SK-N-DZ (cell line): ENCODE results near the gene PECR.
A peak's percentile ranks its signal among the peaks of the same experiment; 100 is the strongest.
"Not testable (repeated sequence)": the region's sequence is repeated elsewhere in the genome, so short reads cannot be mapped to it uniquely, and the experiment has no call there.

Source experiments
- DNase-seq: peaks from one replicate; pipeline ENCODE4 v3.0.0-alpha.2; 2015; ENCODE audit warnings: low spot score

The PECR gene

DNA sequence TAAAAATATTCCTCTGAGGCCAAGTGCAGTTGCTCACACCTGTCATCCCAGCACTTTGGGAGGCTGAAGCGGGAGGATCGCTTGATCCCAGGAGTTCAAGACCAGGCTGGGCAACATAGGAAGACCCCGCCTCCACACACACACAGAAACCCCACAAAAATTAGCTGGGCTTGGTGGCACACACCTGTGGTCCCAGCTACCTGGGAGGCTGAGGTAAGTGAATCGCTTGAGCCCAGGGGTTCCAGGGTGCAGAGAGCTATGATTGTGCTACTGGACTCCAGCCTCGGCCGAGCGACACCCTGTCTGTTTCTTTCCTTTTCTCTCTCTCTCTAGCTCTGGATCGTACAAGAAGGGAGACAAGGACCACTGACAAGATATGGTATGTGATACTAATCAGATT lies 25.7 kb upstream of the PECR start:
- DNase-seq: peak; percentile 37

DNA sequence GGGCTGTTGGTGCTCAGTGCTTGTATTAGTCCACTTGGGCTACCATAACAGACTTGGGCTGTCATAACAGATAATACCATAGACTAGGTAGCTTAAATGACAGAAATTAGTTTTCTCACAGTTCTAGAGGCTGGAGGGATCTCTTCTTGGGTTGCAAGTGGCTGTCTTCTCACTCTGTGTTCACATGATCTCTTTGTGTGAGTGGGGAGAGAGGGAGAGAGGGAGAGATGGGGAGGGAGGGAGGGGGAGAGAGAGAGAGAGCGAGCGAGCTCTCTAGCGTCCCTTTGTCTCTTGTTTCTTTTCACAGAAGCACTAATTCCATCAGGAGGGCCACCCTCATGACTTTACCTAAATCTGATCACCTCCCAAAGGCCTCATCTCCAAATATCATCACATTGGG lies 23.1 kb upstream of the PECR start:
- DNase-seq: no peak

DNA sequence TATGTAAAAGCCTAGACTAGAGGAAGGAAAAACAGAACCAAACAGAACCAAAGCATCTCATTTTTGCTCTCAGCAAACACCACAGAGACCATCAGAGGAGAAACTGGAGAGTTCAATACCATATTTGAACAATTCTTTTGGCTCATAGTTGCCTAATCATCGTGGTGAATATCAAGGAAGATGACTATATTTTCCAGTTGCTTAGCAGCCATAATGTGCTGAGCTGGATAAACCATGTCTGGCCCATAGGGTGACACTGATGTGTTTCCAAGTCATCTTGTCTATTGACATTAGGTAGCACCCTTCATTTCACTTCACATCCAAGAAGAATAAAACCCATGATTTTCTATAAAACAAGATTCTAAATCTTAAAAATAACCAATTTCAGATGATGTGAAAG lies 21.6 kb upstream of the PECR start:
- no peak for DNase-seq

DNA sequence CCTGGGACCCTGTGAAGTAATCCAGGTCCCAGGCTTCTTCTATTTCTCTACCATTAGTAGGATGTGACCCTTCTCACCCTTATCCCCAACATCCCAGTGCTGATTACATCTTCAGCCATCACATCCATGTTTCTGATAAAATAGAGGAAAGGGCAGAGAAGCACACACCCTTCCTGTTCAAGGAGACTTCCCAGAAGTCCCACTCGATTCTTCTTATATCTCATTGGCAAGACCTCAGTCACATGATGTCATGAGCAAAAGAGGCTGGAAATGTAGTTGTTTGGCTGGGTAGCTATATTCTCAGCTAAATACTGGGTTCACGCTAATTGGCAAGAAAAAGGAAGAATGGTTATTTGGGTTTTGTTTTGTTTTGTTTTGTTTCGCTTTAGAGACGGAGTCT lies 19.5 kb upstream of the PECR start:
- no peak for DNase-seq

DNA sequence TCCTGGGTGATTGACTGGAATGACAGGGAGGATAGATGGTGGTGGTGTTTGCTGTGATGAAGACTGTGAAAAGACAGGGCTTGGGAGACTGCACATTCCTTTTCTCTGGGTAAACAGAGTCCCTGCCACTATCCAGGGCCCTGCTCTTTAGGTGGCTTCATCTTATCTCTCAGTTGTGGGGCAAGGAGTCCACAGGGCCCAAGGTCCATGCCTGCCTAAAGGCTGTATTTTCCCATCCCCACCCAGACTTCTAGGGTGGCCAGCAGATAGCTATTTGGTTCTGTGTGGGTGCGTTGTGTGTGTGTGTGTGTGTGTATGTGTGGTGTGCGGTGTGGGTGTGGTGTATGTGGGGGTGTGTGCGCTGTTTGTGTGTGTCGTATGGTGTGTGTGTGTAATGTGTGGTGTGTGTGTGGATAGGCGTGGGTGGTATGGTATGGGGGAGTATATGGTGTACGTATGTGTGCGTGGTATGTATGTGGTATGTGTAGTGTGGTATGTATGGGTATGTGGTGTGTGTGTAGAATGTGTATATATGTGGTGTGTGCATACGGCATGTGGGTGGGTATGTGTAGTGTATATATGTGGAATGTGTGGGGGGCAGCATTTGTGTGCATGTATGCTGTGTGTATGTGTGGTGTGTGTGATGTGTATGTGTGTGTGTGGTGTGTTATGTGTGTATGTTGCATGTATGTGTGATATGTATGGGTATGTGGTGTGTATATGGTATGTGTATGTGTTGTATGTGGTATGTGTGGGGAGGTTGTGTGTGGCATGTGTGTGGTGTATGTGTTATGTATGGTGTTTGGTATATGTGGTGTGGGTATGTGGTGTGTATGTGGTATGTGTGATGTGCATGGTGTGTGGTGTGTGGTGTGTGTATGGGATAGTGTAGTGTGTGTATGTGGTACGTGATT lies 17.1 kb upstream of the PECR start:
- DNase-seq: no peak

DNA sequence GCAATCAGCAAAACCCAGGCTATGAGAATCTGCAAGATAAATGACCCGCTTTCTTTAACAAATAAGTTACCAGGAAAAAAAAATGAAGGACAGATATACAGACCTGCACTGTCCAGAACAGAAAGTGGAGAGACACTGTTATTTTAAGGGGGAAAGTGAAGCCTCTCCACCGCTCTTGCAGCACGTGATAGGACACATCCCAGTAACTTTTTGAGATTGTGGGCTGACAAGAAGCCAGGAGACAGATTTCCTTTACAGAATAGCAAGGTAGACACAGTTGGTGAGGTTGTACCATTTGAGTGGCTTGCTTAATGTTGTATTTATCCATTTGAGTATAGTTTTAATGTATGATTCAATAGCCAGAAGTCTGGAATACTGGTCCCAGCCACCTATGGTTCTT lies 13.1 kb upstream of the PECR start:
- no peak for DNase-seq

DNA sequence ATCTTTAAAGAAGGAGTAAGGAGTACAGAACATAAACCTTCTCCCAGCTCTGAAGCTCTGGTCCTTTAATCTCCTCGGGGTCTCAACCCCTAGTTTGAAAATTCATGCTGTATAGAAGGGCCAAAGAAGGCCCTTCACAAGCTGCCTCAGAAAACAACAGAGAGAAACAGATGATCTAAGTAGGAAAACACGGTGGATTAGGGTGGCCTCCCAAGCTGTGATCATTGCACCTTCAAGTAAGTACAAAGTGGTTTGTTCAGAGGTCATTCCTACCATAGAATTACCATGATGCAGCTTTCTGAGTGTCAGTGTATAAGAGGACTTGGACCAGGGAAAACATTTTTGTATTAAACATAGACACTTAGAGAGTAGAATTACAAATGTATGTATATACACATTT lies 11.0 kb upstream of the PECR start:
- no peak for DNase-seq

DNA sequence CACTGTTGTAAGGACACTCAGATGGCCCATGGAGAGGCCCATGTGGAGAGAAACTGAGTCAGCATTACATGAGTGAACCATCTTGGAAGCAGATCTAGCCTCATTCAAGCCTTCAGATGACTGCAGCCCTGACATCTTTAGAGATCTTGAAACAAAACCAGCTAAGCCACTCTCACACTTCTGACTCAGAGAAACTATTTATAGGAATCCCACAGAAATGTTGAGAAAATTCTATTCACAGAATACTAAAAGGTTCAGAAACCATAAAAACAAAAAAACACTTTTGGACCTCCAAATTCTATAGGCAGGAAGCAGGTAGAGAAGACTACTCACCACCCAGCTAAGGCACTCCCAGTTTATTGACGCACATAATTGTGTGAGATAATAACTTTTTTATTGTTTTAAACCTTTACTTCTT lies 8.8 kb upstream of the PECR start:
- DNase-seq: no peak

DNA sequence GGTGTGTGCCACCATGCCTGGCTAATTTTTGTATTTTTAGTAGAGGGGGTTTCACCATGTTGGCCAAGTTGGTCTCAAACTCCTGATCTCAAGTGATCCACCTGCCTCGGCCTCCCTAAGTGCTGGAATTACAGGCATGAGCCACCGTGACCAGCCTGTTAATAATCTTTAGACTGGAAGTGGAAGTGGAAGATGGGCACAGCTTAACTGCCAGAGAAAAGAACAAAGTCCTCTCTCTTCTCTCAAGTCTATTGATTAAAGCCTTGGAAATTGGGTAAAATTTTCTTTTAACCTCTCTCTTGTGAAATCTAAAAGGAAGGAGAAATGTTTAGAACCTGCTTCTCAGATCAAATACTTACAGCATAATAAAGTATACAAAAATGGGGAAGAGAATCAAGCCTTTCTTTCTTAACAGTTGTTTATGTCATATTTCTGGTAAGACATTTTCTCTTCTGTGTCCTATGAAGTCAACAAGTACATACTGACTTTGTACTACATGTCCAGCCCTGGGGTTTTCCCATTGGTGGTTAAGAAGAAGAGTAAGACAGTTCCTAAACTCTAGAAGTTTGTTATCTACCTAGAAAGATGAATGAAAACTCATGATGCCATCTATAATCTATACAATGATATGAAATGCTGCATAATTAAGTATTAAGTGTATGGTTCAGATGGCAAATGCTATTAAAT lies 4.7 kb upstream of the PECR start:
- no peak for DNase-seq

DNA sequence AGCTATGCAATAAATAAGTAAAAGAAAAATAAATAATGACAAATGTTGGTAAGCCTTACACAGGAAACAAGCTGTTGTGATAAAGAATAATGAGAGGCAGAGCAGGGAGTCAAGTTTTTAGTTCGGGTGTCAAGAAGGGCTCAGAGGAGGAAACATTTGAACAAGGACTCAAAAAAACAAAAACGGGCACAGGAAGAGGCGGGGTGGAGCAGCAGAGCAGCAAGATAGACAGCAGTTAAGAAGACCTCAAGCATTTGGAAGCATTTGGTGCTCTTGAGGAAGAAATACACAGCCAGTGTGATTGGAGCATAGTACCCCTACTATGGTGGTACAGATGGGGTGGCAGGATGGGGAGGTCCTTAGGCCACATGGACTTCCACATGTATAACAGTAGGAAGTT lies 2.9 kb upstream of the PECR start:
- DNase-seq: no peak

DNA sequence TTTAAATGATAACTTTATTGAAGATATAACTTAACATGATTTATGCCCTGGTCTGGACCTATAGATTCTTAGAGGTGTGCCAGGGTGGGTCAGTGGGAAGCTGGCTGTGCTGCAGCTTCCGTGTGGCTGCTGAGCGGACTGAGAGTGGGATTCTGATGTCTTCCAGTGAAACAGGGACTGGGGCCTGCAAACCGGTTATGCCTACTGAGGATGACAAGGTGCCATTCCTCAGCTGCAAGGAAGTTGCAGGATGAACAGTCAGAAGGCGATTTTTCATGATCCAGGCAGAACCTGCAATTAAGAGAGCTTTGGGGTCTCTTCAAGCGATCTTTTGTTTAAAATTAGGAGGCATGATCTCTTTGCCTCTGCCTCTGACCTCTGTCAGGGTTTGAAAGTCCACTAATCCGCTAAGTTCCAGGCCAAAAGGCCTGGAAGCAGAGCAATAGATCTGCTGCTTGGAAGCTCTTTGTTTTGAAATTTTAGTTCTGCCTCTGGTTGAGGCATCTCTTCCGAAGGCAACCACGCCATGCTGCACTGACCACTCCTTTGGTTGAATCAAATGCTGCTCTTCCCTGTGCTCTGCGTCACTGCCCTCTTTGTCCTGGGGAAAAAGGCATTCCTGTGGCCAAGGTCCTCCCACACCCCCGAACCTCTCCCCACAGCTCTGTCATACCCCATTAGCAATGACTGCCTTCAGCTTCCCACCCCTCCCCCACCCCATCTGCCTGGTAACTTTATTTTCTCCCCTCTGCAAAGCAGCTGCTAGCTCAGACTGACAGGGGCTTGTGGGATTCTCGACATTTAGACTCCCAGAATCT lies 2.1 kb upstream of the PECR start:
- DNase-seq: peak; percentile 86

DNA sequence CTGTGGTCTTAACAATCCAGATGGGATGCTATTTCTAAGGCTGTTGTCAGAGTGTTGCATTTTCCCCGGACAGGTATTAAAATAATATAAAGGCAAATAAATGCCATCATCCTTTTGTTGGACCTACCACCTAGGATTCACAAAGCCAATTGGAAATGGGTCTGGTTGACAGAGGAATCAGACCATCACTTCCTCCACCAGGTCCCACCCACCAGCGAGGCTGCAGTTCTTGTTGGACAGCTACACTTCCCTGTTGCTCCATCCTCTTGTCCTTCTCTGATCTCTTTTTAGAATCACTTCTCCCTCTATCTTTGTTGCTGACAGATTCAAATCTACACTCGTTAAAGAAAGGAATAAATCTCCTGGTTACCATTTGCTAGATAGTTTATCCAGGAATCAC lies 1.2 kb upstream of the PECR start:
- peak; percentile 73 for DNase-seq

DNA sequence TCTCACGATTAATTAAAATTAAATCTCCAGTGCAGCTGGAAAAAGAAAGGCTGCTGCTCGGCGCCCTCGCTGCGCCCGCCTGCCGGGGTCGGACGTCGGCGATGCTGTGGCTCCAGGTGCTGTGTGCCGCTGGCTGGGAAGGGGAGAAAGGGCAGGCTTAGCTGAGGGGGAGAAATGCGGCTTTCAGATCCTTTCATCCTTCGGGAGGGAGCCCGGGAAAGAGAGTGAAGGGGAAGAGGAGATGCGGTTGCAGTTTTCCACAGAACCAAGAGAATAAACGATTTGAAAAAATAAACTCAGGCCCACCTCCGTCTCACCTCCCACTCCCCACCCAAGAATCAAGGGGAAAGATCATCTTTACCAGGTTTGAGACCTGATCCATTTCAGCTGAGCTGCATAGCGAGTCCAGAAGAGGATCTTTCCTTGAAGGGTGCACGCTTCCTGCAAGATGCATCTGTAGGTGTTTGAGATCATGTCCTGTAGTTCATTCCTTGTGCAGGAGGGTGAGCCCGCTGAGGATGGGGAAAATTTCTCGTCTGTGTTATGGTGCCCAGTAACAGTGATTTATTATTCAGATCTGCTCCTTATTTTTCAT lies 605 bp upstream of the PECR start:
- peak; percentile 42 for DNase-seq

DNA sequence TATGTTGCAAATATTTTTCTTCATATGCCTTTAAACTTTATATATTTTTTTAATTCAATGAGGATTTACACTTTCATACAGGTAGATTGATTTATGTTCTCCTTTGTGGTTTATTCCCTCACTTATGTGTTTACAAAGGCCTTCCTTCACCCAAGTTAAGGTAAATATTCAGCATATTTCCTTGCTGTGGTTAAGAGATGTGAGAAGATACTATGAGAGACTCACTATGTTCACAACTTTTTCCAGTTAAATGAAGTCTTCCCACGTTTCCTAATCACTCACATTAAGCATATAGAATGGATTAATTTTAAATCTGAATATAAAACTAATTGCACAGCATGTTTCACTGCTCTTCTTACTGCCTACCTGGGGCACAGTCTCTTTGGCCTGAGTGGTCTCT lies 597 bp downstream of the PECR start:
- DNase-seq: no peak

DNA sequence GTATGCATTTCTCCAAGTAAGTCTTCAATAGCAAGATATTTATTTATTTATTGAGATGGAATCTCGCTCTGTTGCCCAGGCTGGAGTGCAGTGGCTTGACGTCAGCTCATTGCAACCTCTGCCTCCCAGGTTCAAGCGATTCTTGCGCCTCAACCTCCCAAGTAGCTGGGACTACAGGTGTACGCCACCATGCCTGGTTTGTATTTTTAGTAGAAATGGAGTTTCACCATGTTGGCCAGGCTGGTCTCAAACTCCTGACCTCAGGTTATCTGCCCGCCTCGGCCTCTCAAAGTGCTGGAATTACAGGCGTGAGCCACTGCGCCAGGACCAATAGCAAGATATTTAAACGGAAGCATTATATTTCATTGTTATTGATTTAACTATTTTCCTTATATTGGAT lies 1.6 kb downstream of the PECR start:
- not testable (repeated sequence) for DNase-seq

DNA sequence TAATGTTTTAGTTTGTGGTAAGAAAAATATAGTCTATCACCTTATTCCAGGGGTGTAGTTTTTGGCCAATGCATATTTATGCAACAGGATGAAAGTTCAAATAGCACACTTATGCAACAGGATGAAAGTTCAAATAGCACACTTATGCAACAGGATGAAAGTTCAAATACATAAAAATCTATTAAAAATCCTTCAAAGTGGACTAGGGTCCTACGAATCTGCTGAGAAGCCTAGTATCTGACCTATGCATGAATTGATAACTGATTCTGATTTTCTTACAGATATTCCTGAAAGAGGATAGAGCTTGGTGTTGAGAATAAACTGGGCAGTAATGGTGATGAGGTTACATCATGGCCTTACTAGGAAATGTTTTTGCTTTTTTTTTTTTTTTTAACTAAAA lies 2.8 kb downstream of the PECR start:
- no peak for DNase-seq

DNA sequence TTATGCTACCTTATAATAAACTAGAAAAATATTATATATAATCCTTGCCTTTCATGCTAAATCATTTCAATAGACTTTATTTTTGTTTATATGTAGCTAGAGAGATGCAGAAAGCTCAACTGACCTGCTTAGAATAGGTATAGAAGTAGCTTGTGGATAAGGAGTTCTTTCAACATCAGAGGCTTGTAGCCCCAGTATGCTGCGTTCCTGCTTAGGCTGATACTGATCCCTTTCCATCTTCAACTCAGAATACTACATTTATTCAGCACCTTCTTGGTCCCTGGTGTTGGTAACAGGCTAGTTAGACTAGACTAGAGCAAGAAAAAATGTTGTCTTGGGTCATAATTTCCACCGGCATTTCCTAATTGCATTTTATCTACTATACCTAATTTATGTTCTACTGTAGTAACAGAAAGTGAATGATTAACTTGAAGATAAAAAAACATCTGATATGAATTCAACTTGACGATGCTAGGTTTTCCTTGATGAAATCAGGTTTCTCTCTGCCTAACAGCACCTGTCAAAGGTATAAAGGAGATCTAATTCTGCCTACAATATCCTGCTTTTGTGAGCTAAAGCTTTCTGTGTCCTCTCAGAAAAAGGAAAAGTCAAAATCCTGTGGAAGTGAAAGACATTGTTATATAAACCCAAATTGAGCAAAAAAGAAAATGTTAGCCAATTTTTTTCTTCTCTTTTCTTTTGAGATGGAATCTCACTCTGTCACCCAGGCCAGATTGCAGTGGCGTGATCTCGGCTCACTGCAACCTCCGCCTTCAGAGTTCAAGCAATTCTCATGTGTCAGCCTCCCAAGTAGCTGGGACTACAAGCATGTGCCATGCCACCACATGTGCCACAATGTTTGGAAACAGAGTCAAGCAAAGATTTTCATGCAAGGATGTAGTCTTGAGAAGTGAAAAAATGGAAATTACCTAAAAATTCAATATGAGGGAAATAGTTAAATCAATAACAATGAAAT lies 5.8 kb downstream of the PECR start:
- no peak for DNase-seq

DNA sequence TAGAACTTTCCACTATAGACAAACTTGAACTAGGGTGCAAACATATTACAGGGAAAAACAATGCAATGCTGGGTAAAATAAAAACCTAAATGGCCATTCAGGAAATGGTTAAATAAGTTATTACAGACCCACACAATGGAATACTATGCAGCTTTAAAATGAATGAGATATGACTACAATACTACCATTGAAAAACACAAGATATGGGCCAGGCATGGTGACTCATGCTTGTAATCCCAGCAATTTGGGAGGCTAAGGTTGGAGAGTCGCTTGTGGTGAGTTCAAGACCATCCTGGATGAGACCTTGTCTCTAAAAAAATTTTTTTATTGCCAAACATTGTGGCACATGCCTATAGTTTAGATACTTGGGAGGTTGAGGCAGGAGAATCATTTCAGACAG lies 6.8 kb downstream of the PECR start:
- no peak for DNase-seq

DNA sequence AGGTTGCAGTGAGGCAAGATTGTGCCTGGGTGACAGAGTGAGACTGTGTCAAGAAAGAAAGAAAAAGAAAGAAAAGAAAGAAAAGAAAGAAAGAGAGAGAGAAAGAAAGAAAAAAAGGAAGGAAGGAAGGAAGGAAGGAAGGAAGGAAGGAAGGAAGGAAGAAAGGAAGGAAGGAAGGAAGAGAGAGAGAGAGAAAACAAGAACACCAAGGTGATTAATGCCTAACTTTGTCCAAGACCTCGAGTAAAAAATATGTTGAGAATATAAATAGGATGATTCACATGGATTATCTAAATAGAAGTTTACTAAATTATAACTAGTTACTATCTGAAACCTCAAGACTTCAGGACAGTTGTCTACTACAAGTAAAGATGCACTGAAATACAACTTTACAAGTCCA lies 7.2 kb downstream of the PECR start:
- DNase-seq: no peak

DNA sequence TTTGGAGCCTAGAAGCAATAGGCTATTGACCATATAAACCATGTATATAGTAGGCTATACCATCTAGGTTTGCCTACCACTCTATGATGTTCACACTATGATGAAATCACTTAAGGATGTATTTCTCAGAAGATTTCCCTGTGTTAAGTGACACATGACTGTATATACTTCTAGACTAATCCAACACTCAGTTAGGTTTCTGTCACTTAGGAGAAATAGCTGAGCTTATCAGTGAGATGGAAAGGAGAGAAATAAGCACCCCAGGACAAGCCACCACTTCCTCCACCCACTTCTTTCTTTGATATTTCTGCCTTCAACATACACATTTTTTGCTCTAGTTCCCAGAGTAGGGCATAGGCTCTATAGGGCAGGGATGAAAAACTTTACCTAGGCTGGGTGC lies 7.8 kb downstream of the PECR start:
- no peak for DNase-seq

DNA sequence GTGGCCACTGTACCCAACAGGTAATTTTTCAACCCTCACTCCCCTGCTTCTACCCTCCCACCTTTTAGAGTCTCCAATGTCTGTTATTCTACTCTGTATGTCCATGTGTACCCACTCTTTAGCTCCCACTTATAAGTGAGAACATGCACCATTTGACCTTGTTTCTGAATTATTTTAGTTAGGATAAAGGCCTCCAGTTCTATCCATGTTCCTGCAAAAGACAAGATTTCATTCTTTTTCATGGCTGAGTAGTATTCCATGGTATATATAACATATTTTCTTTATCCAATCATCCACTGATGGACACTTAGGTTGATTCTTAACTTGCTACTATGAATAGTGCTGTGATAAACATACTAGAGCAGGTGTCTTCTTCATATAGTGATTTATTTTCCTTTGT lies 9.1 kb downstream of the PECR start:
- no peak for DNase-seq
